Stimulated activated CD4-positive, alpha-beta T cell treated with anti-CD3 and anti-CD28 coated beads, Interleukin-4, amount 100 ng/mL, for 24 hours (primary cell): Measurements from ENCODE around the gene CXCL12.

Experiments used
- DNase-seq: peaks from one replicate; pipeline ENCODE4 v3.0.0-alpha.2; 2020

CXCL12 gene

GRCh38 chr10:44384601-44385025 is 284 bp downstream of the CXCL12 start:
- no peak for DNase-seq

GRCh38 chr10:44383749-44384600 is 922 bp downstream of the CXCL12 start:
- DNase-seq: no peak

- no peak for DNase-seq
Observed at GRCh38 chr10:44382981-44383748, 1.7 kb downstream of the CXCL12 start.

GRCh38 chr10:44382131-44382858 is 2.6 kb downstream of the CXCL12 start:
- DNase-seq: no peak

- no peak for DNase-seq
Observed at GRCh38 chr10:44380829-44381600, 3.9 kb downstream of the CXCL12 start.

GRCh38 chr10:44379907-44380306 is 5.0 kb downstream of the CXCL12 start:
- no peak for DNase-seq

- no peak for DNase-seq
Observed at GRCh38 chr10:44378626-44379025, 6.3 kb downstream of the CXCL12 start.

GRCh38 chr10:44377651-44378310 is 7.1 kb downstream of the CXCL12 start:
- no peak for DNase-seq

- DNase-seq: no peak
Observed at GRCh38 chr10:44376472-44377099, 8.3 kb downstream of the CXCL12 start.

- no peak for DNase-seq
Observed at GRCh38 chr10:44374155-44374554, 10.7 kb downstream of the CXCL12 start.

- DNase-seq: no peak
Observed at GRCh38 chr10:44373341-44373995, 11.4 kb downstream of the CXCL12 start.

GRCh38 chr10:44372181-44372580 is 12.7 kb downstream of the CXCL12 start:
- DNase-seq: no peak

- no peak for DNase-seq
Observed at GRCh38 chr10:44370731-44371248, 14.1 kb downstream of the CXCL12 start.

- DNase-seq: no peak
Observed at GRCh38 chr10:44369854-44370253, 15.0 kb downstream of the CXCL12 start.

GRCh38 chr10:44369296-44369695 is 15.6 kb downstream of the CXCL12 start:
- DNase-seq: no peak

- no peak for DNase-seq
Observed at GRCh38 chr10:44368637-44369036, 16.3 kb downstream of the CXCL12 start.

- no peak for DNase-seq
Observed at GRCh38 chr10:44366941-44367630, 17.8 kb downstream of the CXCL12 start.

GRCh38 chr10:44364566-44364965 is 20.3 kb downstream of the CXCL12 start:
- no peak for DNase-seq

- no peak for DNase-seq
Observed at GRCh38 chr10:44363716-44364115, 21.2 kb downstream of the CXCL12 start.
